HepG2 (cell line): Measurements from ENCODE around the gene HOXD3. TPM values are rescaled to one million over a fixed set of nuclear protein-coding genes. Genes with fewer than 3 reads are reported as not detected.

Source experiments
- ATAC-seq: fragments of 200-7000 bp; cut with Tn5 transposase; 3 replicates; pipeline ENCODE4 v1.9.1; 2020; ENCODE audit warnings: mild to moderate bottlenecking, moderate library complexity
- BruUV-seq: library from RNA; stranded (reverse); fragments of 400-500 nt; replicated peaks from 2 replicates; lab custom pipeline; 2021; lab: Mats Ljungman, UMichigan
- CTCF ChIA-PET: fragments of 300-600 bp; formaldehyde crosslinking; extraction: SDS; loops from one replicate; lab custom pipeline; 2021; ENCODE audit warnings: low total read pairs, inconsistent platforms, low intra/inter-chr PET ratio; lab: Yijun Ruan, JAX
- POLR2A ChIA-PET: fragments of 350-600 bp; sonication (Branson Sonifier 250); formaldehyde crosslinking; loops from one replicate; lab custom pipeline; 2020; ENCODE audit warnings: antibody characterized with exemption, inconsistent platforms; lab: Yijun Ruan, JAX
- DNase-seq: peaks from one replicate; pipeline ENCODE4 v3.0.0-alpha.2; 2015; ENCODE audit warnings: low spot score
- FAIRE-seq: peaks from 3 replicates; lab custom pipeline; 2011; peaks lifted over from hg19 to GRCh38; lab: Jason Lieb, UNC
- H2AFZ ChIP-seq: one replicate; pipeline ENCODE4 v1.6.1; 2011; ENCODE audit warnings: low read length, inconsistent platforms
- H3K27ac ChIP-seq: fragments of 300-600 bp; 3 replicates; pipeline ENCODE4 v1.8.0; 2011; ENCODE audit warnings: mixed run types, mild to moderate bottlenecking, mixed read lengths, low read length, inconsistent platforms; ENCODE audit not compliant: insufficient read depth; ENCODE audit errors: extremely low read length
- H3K27me3 ChIP-seq, 2 experiments: fragments of 200-600 bp in 1 of 2; 2 replicates in 1 of 2; 3 replicates in 1 of 2; pipeline versions ENCODE4 v1.6.0 to v1.8.0; 2011; ENCODE audit warnings: low read length in 2 of 2, mild to moderate bottlenecking in 2 of 2, moderate library complexity in 2 of 2, inconsistent platforms in 1 of 2; ENCODE audit not compliant: insufficient read depth in 2 of 2, control insufficient read depth in 1 of 2
- H3K36me3 ChIP-seq, 2 experiments: fragments of 200-600 bp in 1 of 2; replicated peaks in 1 of 2; 2 replicates in 1 of 2; 3 replicates in 1 of 2; pipeline versions ENCODE4 v1.5.1 to v1.8.0; 2011; ENCODE audit warnings: low read length in 2 of 2, inconsistent platforms in 1 of 2; ENCODE audit not compliant: insufficient read depth in 2 of 2, control insufficient read depth in 1 of 2
- H3K4me1 ChIP-seq: 2 replicates; pipeline ENCODE4 v1.5.1; 2012; ENCODE audit warnings: low read length, inconsistent platforms; ENCODE audit not compliant: insufficient read depth
- H3K4me2 ChIP-seq: 2 replicates; pipeline ENCODE4 v1.6.0; 2011; ENCODE audit warnings: low read depth, low read length, inconsistent platforms
- H3K4me3 ChIP-seq, 3 experiments: fragments of 200-600 bp in 1 of 3; sonication (generic), shearing (Covaris generic) in 1 of 3; replicated peaks in 1 of 3; 2 replicates each; pipeline ENCODE4 v1.5.1; 2011 to 2016; ENCODE audit warnings: low read length in 3 of 3, inconsistent platforms in 2 of 3, low read depth in 2 of 3, mild to moderate bottlenecking in 2 of 3, control low read depth in 1 of 3, mixed read lengths in 1 of 3; ENCODE audit not compliant: insufficient read depth in 1 of 3
- H3K79me2 ChIP-seq: one replicate; pipeline ENCODE4 v1.6.1; 2011; ENCODE audit warnings: low read length, inconsistent platforms; ENCODE audit not compliant: insufficient read depth
- H3K9ac ChIP-seq: 2 replicates; pipeline ENCODE4 v1.6.0; 2011; ENCODE audit warnings: mild to moderate bottlenecking, low read depth, low read length, inconsistent platforms; ENCODE audit not compliant: insufficient read depth
- H3K9me3 ChIP-seq: 2 replicates; pipeline ENCODE4 v1.5.1; 2012; ENCODE audit warnings: mild to moderate bottlenecking, low read length
- H4K20me1 ChIP-seq: 2 replicates; pipeline ENCODE4 v1.6.0; 2011; ENCODE audit warnings: inconsistent platforms, mild to moderate bottlenecking, low read length, moderate library complexity; ENCODE audit not compliant: insufficient read depth
- ARNTL ChIP-seq: sonication (generic); formaldehyde crosslinking; IDR thresholded peaks from 2 replicates; pipeline ENCODE4 v1.4.0; 2020; ENCODE audit warnings: mild to moderate bottlenecking, missing genetic modification reagents
- ATF7 ChIP-seq, 2 experiments: fragments of 450-650 bp in 1 of 2; sonication (generic) in 1 of 2; formaldehyde crosslinking in 1 of 2; IDR thresholded peaks; 2 replicates each; pipeline versions ENCODE4 v1.4.0 to v1.6.1; 2016 to 2020; ENCODE audit warnings: antibody characterized with exemption in 1 of 2, mild to moderate bottlenecking in 1 of 2, missing genetic modification reagents in 1 of 2
- MXD1 ChIP-seq: sonication (generic); formaldehyde crosslinking; IDR thresholded peaks from 2 replicates; pipeline ENCODE4 v1.4.0; 2020; ENCODE audit warnings: mild to moderate bottlenecking, missing genetic modification reagents
- PCBP1 ChIP-seq: fragments of 200-400 bp; formaldehyde crosslinking; IDR thresholded peaks from 2 replicates; pipeline ENCODE4 v1.6.1; 2017; ENCODE audit warnings: mild to moderate bottlenecking, low read depth, low read length, borderline replicate concordance
- RFXAP ChIP-seq: sonication (generic); formaldehyde crosslinking; IDR thresholded peaks from 2 replicates; pipeline ENCODE4 v1.4.0; 2020; ENCODE audit warnings: missing genetic modification reagents, borderline replicate concordance
- SETDB1 ChIP-seq: sonication (generic); formaldehyde crosslinking; IDR thresholded peaks from 2 replicates; pipeline ENCODE4 v1.5.1; 2020; ENCODE audit warnings: missing genetic modification reagents, mild to moderate bottlenecking, borderline replicate concordance
- TGIF2 ChIP-seq: IDR thresholded peaks from 2 replicates; pipeline ENCODE4 v1.6.1; 2016; ENCODE audit warnings: control low read depth, missing compliant biosample characterization
- ZBTB2 ChIP-seq: sonication (generic); formaldehyde crosslinking; IDR thresholded peaks from 2 replicates; pipeline ENCODE4 v1.8.0; 2022; ENCODE audit warnings: low read depth, missing genetic modification reagents
- ZBTB40 ChIP-seq, 2 experiments: fragments of 450-650 bp in 1 of 2; sonication (generic) in 1 of 2; formaldehyde crosslinking in 1 of 2; IDR thresholded peaks; 2 replicates each; pipeline versions ENCODE4 v1.6.1 to v1.8.0; 2016 to 2022; ENCODE audit warnings: antibody characterized with exemption in 1 of 2, mild to moderate bottlenecking in 1 of 2, missing genetic modification reagents in 1 of 2
- ZFP36L2 ChIP-seq: sonication (generic); formaldehyde crosslinking; IDR thresholded peaks from 2 replicates; pipeline ENCODE4 v1.4.0; 2020; ENCODE audit warnings: missing genetic modification reagents
- ZMAT3 ChIP-seq: sonication (generic); formaldehyde crosslinking; conservative IDR thresholded peaks from 2 replicates; pipeline ENCODE4 v1.7.0; 2021; ENCODE audit warnings: missing genetic modification reagents
- WGBS: methylation state at CpG from one replicate; pipeline ENCODE4 v1.1.6; 2017; ENCODE audit warnings: low lambda C conversion rate; 5-methylcytosine and 5-hydroxymethylcytosine counted together
- in situ Hi-C: cut with HindIII; loops from 2 replicates; pipeline ENCODE4 v1.10.0; 2017; ENCODE audit warnings: low pct_unique_long_range_greater_than_20kb; ENCODE audit not compliant: extremely low pct_ligation_motif_present
- intact Hi-C: fragments of 100-400 bp; cut with micrococcal nuclease; formaldehyde crosslinking; loops from one replicate; pipeline ENCODE4 v1.10.0; 2022; ENCODE audit not compliant: unreplicated experiment
- polyA plus RNA-seq, 8 experiments: library from polyadenylated mRNA; depleted of rRNA in 3 of 8; stranded (reverse) in 7 of 8; unstranded in 1 of 8; fragments of >200 nt; fragmentation: Illumina TruSeq in 4 of 8; extraction: Trizol in 4 of 8; gene quantifications; 2 replicates each; pipeline versions ENCODE4 v1.2.1 to v1.2.3, GENCODE V29; 2011 to 2016; ENCODE audit warnings: low read depth in 4 of 8, missing spikeins in 1 of 8, mixed read lengths in 1 of 8; ENCODE audit not compliant: insufficient read depth in 1 of 8
- total RNA-seq, 5 experiments: library from RNA; depleted of rRNA; stranded (reverse); fragments of >200 nt; fragmentation: Illumina TruSeq; extraction: Trizol; gene quantifications; 2 replicates each; pipeline ENCODE4 v1.2.3, GENCODE V29; 2016; ENCODE audit warnings: low read depth in 1 of 5

Gene HOXD3
- total and polyA plus RNA-seq, 2 of the 13 experiments (the other 11 are each of a cell fraction or from before 2014, with no cell fraction given) = 0.05 to 0.09 TPM

- DNase-seq (peak; percentile 65), ATAC-seq (peak; percentile 38), FAIRE-seq (peak; percentile 4)
- 49% methylated on average over 14 of the region's 14 CpGs for WGBS
- Histone ChIP-seq H2AFZ (no peak overlapping the region), H3K79me2 (no peaks in the 10 kb centered on the region), H3K36me3 (peaks cover 0 to 29% of the 10 kb centered on the region in 2 experiments; a peak in 4 of 5 replicates), H3K27me3 (peaks cover 4 to 17% of the 10 kb centered on the region in 2 experiments; a peak in 4 of 5 replicates), H3K9ac (no peak overlapping the region), H3K4me1 (peaks cover 58% of the 10 kb centered on the region), H4K20me1 (no peaks in the 10 kb centered on the region), H3K9me3 (no peaks in the 10 kb centered on the region), H3K4me3 (no peak overlapping the region), H3K4me2 (no peak overlapping the region), H3K27ac (peak overlapping the region; percentile 6)
- no TSS peak for BruUV-seq
- in situ Hi-C loops (no loop called here), intact Hi-C loops (no loop called here)
- CTCF ChIA-PET = no interaction called here
- POLR2A ChIA-PET = interaction anchor here (4.4 kb wide), 1 partner anchor 14 kb away, joined by 21 read pairs; the partner anchor contains the start of gene HOXD1
- TF ChIP-seq ZMAT3 (CRISPR knock-in tag) (no peak), ATF7 (IDR thresholded peaks at IDR 0.05) (no peak), ATF7 (CRISPR knock-in tag; IDR thresholded peaks at IDR 0.05) (no peak), ZBTB2 (CRISPR knock-in tag) (no peak), SETDB1 (CRISPR knock-in tag) (no peak), ZBTB40 (IDR thresholded peaks at IDR 0.05) (no peak), ZBTB40 (CRISPR knock-in tag; IDR thresholded peaks at IDR 0.05) (no peak), ARNTL (CRISPR knock-in tag) (no peak), ZFP36L2 (no peak), TGIF2 (CRISPR knock-in tag) (no peak), RFXAP (CRISPR knock-in tag) (no peak), MXD1 (CRISPR knock-in tag) (no peak), PCBP1 (no peak)
Observed at GRCh38 chr2:176172895-176173566, 15.9 kb downstream of the HOXD3 start.
